Measurements from ENCODE around the gene CCDC146.
A peak's percentile ranks its signal among the peaks of the same experiment; 100 is the strongest.
"Not testable (repeated sequence)": the region's sequence is repeated elsewhere in the genome, so short reads cannot be mapped to it uniquely, and the experiment has no call there.

Gene CCDC146

GRCh38 chr7:77121860-77122681, at the start of gene CCDC146:
CCDC146 (plus strand) TSS chr7:77122615; CDS start chr7:77167669, 45,054 bp downstream.
- peak; percentile 100 for DNase-seq

DNA sequence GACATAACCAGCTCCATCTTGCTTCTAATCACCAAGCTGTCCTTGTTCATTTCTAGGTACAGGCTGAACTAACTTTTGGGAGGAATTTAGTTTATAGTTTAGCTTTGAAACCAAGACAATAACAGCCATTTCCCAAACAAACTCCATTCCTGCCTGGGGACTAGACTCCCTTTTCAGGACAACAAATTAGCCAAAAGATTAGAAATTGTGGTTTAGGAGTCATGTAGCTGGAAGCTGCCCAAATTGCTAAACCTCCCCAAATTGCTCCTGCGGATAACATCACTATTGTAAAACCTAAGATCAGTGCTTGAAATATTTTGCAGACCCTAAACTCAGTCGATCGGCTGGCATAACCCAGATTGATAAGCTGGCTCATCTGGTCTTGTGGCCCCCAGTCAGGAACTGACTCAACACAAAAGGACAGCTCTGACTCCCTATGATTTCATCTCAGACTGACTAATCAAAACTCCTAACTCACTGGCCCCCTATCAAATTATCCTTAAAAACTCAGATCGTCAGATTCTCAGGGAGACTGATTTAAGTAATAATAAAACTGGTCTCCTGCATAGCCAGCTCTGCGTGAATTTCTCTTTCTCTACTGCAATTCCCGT, 47.5 kb upstream of the CCDC146 start:
- not testable (repeated sequence) for DNase-seq

DNA sequence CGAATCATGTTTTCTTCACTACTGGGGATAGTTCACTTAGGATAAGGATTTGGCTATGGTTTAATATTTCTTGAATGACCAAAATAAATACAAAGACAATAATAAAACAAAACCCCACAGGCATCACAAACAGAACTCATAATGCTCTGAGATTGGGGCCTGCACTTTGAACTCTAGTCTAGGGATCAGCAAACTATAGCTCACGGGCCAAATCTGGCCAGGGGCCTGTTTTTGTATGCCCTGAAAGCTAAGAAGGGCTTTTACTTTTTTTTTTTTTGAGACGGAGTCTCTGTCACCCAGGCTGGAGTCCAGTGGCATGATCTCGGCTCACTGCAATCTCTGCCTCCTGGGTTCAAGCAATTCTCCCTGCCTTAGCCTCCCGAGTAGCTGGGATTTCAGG, 45.4 kb upstream of the CCDC146 start:
- DNase-seq = not testable (repeated sequence)

DNA sequence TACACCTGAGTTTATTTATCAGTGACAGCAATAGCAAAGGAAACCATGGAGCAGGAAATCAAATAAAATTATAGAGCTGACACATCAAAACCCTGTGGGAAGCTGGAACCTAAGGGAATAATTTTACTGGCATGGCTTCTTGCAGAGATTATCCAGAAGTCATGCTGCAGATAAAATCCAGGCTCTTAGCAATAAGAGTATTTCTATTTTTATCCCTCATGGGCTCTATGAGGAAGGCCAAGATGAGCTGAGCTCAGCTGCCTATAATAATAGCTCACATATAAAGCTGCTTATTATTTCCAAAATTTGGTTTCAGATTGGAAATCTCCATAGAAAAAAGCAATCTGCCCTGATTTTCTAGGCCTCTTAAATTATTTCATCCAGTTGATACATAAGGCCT, 43.3 kb upstream of the CCDC146 start:
- not testable (repeated sequence) for DNase-seq

DNA sequence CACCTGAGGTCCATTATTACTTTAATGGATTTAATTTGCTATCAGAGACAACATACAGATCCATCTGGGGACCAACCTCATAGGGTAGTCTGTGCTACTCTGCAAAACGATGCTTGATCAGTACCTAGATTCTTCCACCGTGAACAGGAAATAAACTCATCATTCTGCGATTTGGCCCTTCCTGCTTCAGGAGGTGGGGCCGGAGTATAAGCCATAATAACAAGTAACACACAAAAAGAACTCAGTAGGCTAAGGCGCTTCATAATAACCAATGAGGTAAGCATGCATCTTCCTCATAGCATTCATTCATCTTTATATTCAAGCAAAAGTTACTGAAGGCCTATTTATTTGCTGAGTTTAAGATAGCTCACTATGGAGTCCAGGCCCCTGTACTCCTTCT, 42.8 kb upstream of the CCDC146 start:
- not testable (repeated sequence) for DNase-seq

GRCh38 chr7:77080236-77080635, 42.2 kb upstream of the CCDC146 start:
- not testable (repeated sequence) for DNase-seq

DNA sequence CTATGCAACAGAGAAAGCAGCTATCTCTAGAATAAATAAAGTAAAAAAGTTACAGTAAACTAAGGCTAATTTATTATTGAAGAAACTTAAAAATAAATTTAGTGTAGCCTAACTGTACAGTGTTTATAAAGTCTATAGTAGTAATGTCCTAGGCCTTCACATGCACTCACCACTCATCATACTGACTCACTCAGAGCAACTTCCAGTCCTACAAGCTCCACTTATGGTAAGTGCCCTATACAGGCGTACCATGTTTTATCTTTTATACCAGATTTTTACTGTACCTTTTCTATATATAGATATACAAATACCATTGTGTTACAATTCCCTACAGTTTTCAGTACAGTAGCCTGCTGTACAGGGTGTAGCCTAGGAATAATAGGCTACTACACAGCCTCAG, 40.2 kb upstream of the CCDC146 start:
- not testable (repeated sequence) for DNase-seq

DNA sequence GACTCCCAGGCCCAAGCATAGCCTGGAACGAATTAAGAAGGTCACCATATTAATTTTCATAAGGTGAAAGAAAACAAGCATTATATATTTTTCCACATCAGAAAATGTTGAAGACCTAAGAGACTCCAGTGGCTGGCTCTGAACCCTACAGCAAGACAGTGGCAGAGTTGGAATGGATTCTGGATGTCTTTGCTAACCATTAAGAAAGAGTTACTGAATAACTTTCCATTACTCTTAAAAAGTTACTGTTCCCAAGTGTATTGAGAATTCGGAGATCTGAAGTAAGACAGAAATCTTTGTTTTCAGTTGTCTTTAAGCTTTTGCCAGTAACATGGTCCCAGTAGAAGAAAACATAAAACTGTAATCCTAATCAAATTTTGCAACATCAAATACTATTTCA, 30.1 kb upstream of the CCDC146 start:
- DNase-seq = not testable (repeated sequence)

DNA sequence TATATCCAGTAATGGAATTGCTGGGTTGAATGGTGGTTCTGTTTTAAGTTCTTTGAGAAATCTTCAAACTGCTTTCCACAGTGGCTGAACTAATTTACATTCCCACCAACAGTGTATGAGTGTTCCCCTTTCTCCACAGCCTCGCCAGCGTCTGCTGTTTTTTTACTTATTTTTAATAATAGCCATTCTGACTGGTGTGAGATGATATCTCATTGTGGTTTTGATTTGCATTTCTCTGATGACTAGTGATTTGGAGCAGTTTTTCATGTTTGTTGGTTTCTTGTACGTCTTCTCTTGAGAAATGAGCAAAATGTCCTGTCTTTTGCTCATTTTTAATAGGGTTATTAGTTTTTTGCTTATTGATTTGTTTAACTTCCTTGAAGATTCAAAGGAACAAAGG, 21.9 kb upstream of the CCDC146 start:
- DNase-seq = not testable (repeated sequence)

DNA sequence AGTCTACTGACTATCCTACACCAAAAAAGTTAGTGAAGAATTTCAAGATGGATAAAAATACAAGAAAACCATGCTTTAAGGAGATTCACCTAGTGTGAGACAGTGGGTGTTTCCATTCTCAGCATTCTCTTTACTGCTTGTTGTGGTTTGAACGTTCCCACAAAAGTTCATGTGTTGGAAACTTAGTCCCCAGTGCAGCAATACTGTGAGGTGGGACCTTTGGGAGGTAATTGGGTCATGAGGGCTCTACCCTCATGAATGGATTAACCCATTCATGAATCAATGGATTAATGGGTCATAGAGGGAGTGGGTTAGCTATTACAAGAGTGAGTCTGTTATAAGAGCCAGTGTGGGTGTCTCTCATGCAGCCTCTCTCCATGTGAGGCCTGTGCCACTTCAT, 21.2 kb upstream of the CCDC146 start:
- DNase-seq = not testable (repeated sequence)

DNA sequence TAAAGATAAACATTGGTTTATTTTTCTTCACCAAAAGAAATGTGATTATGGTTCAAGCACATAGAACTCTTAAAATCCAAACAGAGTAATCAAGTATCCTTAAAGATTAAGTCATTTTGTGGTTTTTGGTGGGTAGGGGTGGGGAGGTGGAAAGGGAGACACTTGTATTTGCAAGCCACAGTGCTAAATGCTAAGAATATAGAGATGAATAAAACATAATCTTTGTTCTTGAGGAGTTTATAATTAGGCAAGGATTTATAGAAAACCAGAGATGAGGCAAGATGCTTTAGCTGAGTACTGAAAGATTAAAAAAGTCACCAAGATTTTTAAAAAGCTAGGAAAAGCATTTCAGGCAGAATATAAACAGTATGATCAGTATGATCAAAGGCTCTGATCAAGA, 19.7 kb upstream of the CCDC146 start:
- DNase-seq = not testable (repeated sequence)

GRCh38 chr7:77105904-77106303, 16.5 kb upstream of the CCDC146 start:
- not testable (repeated sequence) for DNase-seq

- DNase-seq = not testable (repeated sequence)
Measured at GRCh38 chr7:77107659-77108058, 14.8 kb upstream of the CCDC146 start.

DNA sequence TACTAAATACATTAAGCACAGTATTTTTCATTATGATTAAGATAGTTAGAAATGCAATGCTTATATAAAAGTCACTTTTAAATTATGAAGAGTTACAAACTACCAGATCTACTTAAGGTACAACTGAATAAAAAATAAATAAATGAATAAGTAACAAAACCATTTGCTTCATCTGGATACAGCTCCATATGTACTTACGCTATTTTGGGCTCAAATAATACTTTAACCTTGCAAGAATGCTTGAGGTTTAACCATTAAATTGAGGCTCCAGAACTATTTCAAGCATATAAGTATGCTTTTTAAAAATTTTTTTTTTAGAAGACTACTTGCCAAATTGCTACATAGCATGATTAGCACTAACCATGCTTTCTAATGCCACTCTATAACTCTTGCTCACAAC, 14.1 kb upstream of the CCDC146 start:
- not testable (repeated sequence) for DNase-seq

- not testable (repeated sequence) for DNase-seq
Measured at GRCh38 chr7:77112719-77113306, 9.6 kb upstream of the CCDC146 start.

GRCh38 chr7:77125486-77125885, 3.1 kb downstream of the CCDC146 start:
- not testable (repeated sequence) for DNase-seq

DNA sequence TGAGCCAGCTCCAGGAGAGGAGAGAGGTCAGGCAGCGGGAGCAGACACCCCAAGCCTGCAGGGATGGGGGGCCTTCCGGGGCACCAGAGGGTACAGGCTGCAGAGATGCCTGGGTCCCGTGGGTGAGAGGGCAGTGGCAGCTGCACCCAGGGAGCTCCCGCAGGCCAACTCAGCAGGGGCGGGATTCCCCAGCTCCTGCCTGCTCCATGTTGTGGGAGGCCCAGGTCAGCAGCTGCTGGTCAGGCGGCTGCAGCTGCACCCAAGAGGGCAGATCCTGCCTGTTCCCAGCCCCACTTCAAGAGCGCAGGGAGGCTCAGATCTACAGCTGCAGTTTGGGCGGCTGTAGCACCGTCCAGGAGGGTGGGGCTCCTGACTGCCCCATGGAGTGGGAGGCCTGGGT, 4.6 kb downstream of the CCDC146 start:
- not testable (repeated sequence) for DNase-seq

GRCh38 chr7:77128582-77129410, 6.4 kb downstream of the CCDC146 start:
- not testable (repeated sequence) for DNase-seq

DNA sequence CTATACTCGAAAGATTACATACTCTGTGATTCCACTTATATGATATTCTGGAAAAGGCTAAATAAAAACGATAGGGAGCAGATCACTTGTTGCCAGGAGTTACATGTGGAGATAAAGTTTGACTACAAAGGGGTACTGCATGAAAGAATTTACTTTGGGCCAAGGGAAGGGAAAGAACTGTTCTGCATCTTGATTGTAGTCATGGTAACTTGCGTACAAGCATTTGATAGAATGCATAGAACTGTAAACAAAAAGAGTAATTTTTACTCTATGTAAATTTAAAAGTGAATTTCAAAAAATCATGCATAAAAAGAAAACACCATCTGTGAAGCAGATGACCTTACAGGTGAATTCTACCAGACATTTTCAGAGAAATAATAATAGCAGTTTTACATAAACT, 9.4 kb downstream of the CCDC146 start:
- DNase-seq = not testable (repeated sequence)

DNA sequence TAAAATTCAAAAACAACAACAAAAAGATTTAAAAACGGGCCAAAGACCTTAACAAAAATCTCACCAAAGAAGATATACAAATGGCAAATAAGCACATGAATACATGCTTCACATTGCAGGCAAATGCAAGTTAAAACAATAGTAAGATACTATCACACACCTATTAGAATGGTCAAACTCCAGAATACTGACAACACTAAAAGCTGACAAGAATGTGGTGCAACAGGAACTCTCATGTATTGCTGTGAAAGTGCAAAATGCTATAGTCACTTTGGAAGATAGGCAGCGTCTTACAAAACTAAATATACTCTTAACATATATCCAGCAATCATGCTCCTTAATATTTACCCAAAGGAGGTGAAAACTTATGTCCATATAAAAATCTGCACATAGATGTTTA, 16.3 kb downstream of the CCDC146 start:
- DNase-seq = not testable (repeated sequence)

DNA sequence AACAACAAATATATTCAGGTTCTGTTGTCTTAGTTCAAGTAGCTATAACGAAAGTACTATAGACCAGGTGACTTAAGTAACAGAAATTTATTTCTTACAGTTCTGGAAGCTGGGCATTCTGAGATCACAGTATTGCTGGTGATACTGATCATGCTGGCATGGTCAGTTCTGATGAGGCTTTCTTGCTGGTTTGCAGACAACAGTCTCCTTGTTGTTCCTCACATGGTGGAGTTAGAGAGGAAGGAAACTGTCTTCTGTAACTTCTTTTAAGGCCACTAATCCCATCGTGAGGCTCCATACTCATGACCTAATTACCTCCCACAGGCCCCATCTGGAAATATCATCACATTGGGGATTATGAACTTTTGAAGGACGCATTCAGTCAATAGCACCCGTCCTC, 17.9 kb downstream of the CCDC146 start:
- DNase-seq = not testable (repeated sequence)

- DNase-seq = not testable (repeated sequence)
Measured at GRCh38 chr7:77152232-77152631, 29.8 kb downstream of the CCDC146 start.

GRCh38 chr7:77154917-77155464, 32.6 kb downstream of the CCDC146 start:
- DNase-seq = peak; percentile 4

Measured in NCI-H1105 treated with DMSO at 0.1 percent for 48 hours (cell line).